HL-60 (cell line): ENCODE measurements around the gene S100A8.

Experiments
- DNase-seq, 2 experiments: peaks; one replicate each; pipeline ENCODE4 v3.0.0-alpha.2; 2010 to 2020; ENCODE audit warnings: low read depth in 1 of 2, low spot score in 1 of 2
- H3K27ac ChIP-seq: fragments of 250-450 bp; sonication (Bioruptor Pico); replicated peaks from 2 replicates; pipeline ENCODE4 v1.5.1; 2020; ENCODE audit warnings: mild to moderate bottlenecking, moderate library complexity
- H3K27me3 ChIP-seq: fragments of 250-450 bp; sonication (Bioruptor Pico); 2 replicates; pipeline ENCODE4 v1.5.1; 2021; ENCODE audit warnings: mild to moderate bottlenecking, moderate library complexity; ENCODE audit not compliant: insufficient read depth, poor library complexity, severe bottlenecking
- H3K4me3 ChIP-seq: replicated peaks from 2 replicates; pipeline ENCODE4 v1.5.1; 2011; ENCODE audit warnings: mild to moderate bottlenecking, control low read depth, low read length; ENCODE audit not compliant: insufficient read depth
- GABPA ChIP-seq: IDR thresholded peaks from 2 replicates; pipeline ENCODE4 v1.6.1; 2012; ENCODE audit warnings: low read depth
- POLR2AphosphoS5 ChIP-seq: IDR thresholded peaks from 2 replicates; pipeline ENCODE4 v1.6.1; 2012; ENCODE audit warnings: low read depth
- SPI1 ChIP-seq: IDR thresholded peaks from 2 replicates; pipeline ENCODE4 v1.6.1; 2012; ENCODE audit warnings: low read depth, mild to moderate bottlenecking, borderline replicate concordance
- TF ChIP-seq, protein P1 (sequence below): IDR thresholded peaks from 2 replicates; pipeline ENCODE4 v1.6.1; 2012; ENCODE audit warnings: low read depth; ENCODE audit not compliant: insufficient replicate concordance
- TF ChIP-seq, protein P2 (sequence below): IDR thresholded peaks from one replicate; pipeline ENCODE4 v1.5.1; 2011; ENCODE audit warnings: low read length, control low read depth, inconsistent platforms; ENCODE audit not compliant: insufficient read depth

The S100A8 gene

GRCh38 chr1:153395776-153396175 lies 4.9 kb upstream of the S100A8 start:
- H3K27ac ChIP-seq, result no peak overlapping the region
- no peak for DNase-seq
- H3K27me3 ChIP-seq, result no peaks in the 10 kb centered on the region
- H3K4me3 ChIP-seq, result no peak overlapping the region
- TF ChIP-seq, protein P1, sequence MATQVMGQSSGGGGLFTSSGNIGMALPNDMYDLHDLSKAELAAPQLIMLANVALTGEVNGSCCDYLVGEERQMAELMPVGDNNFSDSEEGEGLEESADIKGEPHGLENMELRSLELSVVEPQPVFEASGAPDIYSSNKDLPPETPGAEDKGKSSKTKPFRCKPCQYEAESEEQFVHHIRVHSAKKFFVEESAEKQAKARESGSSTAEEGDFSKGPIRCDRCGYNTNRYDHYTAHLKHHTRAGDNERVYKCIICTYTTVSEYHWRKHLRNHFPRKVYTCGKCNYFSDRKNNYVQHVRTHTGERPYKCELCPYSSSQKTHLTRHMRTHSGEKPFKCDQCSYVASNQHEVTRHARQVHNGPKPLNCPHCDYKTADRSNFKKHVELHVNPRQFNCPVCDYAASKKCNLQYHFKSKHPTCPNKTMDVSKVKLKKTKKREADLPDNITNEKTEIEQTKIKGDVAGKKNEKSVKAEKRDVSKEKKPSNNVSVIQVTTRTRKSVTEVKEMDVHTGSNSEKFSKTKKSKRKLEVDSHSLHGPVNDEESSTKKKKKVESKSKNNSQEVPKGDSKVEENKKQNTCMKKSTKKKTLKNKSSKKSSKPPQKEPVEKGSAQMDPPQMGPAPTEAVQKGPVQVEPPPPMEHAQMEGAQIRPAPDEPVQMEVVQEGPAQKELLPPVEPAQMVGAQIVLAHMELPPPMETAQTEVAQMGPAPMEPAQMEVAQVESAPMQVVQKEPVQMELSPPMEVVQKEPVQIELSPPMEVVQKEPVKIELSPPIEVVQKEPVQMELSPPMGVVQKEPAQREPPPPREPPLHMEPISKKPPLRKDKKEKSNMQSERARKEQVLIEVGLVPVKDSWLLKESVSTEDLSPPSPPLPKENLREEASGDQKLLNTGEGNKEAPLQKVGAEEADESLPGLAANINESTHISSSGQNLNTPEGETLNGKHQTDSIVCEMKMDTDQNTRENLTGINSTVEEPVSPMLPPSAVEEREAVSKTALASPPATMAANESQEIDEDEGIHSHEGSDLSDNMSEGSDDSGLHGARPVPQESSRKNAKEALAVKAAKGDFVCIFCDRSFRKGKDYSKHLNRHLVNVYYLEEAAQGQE, result no peak
- TF ChIP-seq SPI1 (no peak), POLR2AphosphoS5 (no peak), GABPA (no peak)
- TF ChIP-seq, protein P2, sequence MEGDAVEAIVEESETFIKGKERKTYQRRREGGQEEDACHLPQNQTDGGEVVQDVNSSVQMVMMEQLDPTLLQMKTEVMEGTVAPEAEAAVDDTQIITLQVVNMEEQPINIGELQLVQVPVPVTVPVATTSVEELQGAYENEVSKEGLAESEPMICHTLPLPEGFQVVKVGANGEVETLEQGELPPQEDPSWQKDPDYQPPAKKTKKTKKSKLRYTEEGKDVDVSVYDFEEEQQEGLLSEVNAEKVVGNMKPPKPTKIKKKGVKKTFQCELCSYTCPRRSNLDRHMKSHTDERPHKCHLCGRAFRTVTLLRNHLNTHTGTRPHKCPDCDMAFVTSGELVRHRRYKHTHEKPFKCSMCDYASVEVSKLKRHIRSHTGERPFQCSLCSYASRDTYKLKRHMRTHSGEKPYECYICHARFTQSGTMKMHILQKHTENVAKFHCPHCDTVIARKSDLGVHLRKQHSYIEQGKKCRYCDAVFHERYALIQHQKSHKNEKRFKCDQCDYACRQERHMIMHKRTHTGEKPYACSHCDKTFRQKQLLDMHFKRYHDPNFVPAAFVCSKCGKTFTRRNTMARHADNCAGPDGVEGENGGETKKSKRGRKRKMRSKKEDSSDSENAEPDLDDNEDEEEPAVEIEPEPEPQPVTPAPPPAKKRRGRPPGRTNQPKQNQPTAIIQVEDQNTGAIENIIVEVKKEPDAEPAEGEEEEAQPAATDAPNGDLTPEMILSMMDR, result no peak

- Histone ChIP-seq H3K27me3 (no peaks in the 10 kb centered on the region), H3K27ac (no peak overlapping the region), H3K4me3 (no peak overlapping the region)
- no peak for DNase-seq
- no peak for TF ChIP-seq SPI1
Observed at GRCh38 chr1:153395136-153395685, 4.3 kb upstream of the S100A8 start.

GRCh38 chr1:153394391-153394790 lies 3.5 kb upstream of the S100A8 start:
- peak overlapping the region; percentile 11; the same call in 1 of the 2 replicates for H3K27ac ChIP-seq
- H3K27me3 ChIP-seq, result no peaks in the 10 kb centered on the region
- no peak overlapping the region for H3K4me3 ChIP-seq
- TF ChIP-seq SPI1 (no peak), GABPA (no peak), POLR2AphosphoS5 (no peak)
- TF ChIP-seq, protein P2, result no peak
- TF ChIP-seq, protein P1, result no peak
- DNase-seq, result no peak

- Histone ChIP-seq H3K27me3 (no peaks in the 10 kb centered on the region), H3K4me3 (no peak overlapping the region), H3K27ac (peak overlapping the region; percentile 28; the same call in 1 of the 2 replicates)
- no peak for TF ChIP-seq GABPA
- no peak for TF ChIP-seq POLR2AphosphoS5
- TF ChIP-seq, protein P1, result no peak
- TF ChIP-seq SPI1, result no peak
- TF ChIP-seq, protein P2, result no peak
- DNase-seq, result peak in 1 of 2 experiments; percentile 66
Observed at GRCh38 chr1:153393926-153394325, 3.1 kb upstream of the S100A8 start.
